ENCODE results near the gene PATJ.
"Not testable (repeated sequence)": the region's sequence is repeated elsewhere in the genome, so short reads cannot be mapped to it uniquely, and the experiment has no call there.

PATJ gene

DNA sequence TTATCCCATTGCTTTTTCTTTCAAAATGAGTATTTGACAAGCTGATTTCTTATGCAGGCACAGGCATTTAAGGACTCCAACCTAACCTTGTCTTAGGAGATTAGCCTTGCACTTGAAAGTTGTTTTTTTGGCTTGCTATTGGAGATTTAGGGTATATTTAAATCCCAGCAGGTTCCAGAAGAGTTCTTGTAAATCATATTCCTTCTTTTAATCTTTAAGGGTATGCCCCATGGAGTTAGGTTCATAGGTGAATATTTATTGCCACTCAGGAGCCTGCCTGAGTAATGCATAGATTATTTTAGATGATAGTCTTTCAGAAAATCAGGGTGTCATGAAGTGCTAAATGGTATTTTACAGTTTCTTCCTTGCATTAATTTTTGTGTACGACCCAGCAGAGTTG is 146.5 kb downstream of the PATJ start:
- DNase-seq (ENCODE audit: low spot score): no peak

DNA sequence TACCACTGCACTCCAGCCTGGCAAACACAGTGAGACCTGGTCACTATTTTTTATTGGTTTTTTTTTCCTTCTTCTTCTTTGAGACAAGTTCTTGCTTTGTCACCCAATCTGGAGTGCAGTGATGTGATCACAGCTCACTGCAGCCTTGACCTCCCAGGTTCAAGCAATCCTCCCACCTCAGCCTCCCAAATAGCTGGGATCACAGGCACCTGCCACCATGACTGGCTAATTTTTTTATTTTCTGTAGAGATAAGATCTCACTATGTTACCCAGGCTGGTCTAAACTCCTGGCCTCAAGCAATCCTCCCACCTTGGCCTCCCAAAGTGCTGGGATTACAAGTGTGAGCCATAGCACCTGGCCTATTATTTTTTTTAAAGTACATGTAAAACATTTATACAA is 148.2 kb downstream of the PATJ start:
- DNase-seq (ENCODE audit: low spot score): not testable (repeated sequence)

DNA sequence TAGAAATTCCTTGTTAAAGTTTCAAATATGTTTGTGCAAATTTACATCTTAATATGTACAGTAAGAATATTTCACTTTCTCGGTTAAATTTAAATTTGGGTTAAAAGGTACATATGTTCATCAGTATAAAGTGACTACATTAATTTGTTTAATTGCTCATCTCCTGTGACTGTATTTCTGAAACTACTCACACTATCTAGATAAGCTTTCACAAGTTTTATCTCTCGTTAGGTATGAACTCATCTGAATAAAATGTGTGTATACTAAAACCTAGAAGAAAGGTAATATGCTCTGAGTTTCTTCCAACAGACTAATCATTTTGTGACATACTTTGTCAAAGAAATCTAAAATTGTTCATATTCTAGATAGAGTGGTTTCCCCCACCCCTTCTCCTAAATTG is 150.7 kb downstream of the PATJ start:
- DNase-seq (ENCODE audit: low spot score): no peak

DNA sequence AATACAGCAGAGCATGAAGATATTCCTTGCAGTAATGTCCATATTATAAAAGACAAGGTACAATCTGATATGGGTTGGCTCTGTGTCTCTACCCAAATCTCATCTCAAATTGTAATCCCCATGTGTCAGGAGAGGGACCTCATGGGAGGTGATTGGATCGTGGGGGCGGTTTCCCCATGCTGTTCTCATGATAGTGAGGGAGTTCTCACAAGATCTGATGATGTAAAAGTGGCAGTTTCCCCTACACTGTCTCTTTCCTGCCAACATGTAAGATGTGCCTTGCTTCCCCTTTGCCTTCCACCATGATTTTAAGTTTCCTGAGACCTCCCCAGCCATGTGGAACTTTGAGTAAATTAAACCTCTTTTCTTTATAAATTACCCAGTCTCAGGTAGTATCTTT is 152.0 kb downstream of the PATJ start:
- DNase-seq (ENCODE audit: low spot score): not testable (repeated sequence)

DNA sequence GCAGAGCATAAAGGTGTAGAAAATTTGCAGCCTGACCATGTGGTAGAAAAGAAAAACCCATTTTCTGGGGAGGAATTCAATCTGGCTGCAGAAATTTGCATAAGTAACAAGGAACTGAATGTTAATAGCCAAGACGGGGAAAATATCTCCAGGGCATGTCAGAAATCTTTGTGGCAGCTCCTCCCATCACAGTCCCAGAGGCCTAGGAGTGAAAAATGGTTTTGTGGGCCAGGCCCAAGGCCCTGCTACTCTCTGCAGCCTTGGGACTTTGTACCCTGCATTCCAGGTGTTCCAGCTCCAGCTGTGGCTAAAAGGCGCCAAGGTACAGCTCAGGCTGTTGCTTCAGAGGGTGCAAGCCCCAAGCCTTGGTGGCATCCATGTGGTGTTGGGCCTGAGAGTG is 152.9 kb downstream of the PATJ start:
- no peak for DNase-seq (ENCODE audit: low spot score)

DNA sequence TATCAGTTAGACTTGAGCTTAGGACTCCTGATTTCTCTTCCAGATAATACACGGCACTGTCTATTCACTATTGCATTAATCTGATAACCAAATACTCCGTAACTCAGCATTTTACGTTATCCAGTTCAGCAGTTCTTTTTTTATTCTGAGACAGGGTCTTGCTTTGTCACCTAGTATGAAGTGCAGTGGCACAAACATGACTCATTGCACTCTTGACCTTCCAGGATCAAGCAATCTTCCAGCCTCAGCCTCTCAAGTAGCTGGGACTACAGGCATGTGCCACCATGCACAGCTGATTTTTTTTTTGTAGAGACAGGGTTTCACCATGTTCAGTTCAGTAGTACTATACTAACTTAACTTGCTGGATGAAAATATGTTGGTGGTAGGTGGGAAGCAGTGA is 156.4 kb downstream of the PATJ start:
- no peak for DNase-seq (ENCODE audit: low spot score)

DNA sequence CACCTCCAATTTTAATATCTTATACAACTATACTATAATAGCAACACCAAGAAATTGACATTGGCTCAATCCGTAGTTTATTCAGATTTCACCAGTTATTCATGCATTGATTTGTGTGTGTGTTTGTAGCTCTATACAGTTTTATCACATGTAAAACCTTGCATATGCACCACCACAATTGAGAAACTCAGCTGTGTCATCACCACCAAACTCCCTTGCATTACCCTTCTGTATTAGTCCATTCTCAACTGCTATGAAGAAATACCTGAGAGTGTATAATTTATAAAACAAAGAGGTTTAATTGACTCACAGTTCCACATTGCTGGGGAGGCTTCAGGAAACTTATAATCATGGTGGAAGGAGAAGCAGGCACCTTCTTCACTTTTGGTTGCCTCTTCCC is 162.1 kb downstream of the PATJ start:
- no peak for DNase-seq (ENCODE audit: low spot score)

DNA sequence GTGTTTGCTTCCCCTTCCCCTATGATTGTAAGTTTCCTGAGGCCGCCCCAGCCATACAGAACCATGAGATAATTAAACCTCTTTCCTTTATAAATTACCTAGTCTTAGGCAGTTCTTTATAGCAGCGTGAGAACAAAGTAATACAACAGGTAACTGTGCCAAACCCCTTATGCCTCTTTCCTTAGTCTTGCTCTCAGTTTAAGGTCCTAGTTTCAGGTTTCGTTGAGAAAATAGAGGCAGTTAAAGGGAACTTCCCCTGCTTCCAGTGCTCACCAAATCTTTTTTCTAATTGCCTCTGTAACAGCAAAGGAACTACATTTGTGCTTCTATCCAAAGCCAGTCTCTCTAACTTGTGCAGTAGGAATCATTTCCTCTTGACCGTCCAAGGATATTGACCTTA is 164.8 kb downstream of the PATJ start:
- DNase-seq (ENCODE audit: low spot score): no peak

DNA sequence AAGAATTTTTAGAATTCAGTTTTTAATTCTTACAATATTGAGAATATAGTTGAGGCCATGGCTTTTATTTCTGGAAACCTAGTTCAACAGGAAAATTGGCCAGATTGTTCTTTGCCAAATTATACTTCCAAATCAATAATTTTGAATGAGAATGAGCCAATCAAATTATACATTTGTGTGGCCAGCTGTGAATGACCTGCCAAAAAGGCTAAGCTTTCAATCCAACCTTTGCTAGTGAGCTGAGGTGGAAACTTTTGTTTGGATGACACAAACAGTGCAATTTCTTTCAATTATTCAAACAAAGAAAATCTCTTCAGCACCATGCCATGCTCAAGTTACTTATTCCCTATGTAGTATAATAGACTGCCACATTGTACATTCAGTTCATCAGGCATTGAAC is 167.8 kb downstream of the PATJ start:
- no peak for DNase-seq (ENCODE audit: low spot score)

DNA sequence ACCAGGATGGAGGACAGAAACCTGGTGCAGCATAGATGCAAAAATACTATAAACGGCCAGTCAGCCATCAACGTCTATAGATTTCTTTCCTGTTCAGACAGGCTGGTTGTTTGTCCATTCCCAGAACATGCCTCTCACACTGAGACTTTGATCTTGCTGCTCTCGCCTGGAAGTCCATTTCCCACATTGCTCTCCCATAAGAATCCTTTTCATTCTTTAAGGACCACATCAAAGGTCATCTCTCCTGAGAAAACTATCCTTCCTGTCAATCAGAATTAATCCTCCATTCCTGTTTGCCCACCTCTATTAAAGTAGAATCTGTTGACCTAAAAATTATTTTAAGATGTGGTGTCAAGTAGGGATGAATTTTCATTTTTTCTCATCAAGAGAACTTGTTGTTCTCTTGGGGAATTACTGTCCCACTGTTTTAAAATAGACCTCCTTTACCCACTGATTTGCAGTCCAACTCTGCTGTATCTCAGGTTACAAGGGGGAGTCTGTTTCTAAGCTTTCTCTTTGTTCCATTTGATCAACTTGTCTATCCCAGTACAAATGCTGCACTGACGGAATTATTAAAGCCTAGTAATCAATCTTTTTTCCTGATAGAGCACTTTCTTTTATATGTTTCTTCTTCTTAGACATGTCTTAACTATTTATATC is 172.7 kb downstream of the PATJ start:
- no peak for DNase-seq (ENCODE audit: low spot score)

DNA sequence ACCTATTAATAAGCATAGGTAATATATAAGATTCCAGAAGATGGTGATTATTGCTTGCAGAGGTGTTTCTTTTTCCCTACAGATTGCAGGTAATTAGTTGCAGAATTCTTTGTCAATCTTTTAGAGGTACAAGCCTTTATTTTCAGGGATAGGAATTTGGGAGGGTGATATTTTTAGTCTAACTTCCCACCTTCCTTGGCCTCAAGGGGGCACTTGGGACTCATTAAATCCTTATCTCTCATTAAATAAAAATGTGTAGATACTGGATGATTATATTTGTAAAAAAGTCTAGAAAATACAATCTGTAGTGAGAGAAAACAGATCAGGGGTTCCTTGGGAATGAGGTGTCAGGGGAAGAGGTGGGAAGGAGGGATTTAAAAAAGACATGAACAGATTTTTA is 179.2 kb downstream of the PATJ start:
- DNase-seq (ENCODE audit: low spot score): no peak

DNA sequence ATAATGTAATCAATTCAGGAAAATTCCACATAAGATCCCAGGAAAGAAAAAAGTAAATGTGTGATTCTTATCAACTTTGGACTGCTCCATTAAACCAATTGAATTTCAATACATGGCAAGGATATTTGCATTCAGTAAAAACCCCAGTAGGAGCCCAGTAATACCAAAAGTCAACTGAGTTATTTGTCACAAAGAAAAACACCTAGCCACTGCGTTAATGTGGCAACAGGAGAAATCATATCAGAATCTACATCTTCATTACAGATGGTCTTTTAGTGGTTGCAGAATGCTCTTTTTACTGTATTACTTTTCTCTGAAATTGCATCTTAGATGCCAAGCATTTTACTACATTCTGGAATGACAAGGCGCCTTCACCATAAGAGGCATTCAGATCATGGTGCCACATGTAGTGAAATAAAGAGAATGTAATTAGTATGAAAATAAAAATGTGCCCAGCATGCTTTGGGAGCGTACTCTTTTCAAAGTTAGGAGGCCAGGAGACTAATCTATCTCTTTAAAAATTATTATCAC is 180.7 kb downstream of the PATJ start:
- no peak for DNase-seq (ENCODE audit: low spot score)

DNA sequence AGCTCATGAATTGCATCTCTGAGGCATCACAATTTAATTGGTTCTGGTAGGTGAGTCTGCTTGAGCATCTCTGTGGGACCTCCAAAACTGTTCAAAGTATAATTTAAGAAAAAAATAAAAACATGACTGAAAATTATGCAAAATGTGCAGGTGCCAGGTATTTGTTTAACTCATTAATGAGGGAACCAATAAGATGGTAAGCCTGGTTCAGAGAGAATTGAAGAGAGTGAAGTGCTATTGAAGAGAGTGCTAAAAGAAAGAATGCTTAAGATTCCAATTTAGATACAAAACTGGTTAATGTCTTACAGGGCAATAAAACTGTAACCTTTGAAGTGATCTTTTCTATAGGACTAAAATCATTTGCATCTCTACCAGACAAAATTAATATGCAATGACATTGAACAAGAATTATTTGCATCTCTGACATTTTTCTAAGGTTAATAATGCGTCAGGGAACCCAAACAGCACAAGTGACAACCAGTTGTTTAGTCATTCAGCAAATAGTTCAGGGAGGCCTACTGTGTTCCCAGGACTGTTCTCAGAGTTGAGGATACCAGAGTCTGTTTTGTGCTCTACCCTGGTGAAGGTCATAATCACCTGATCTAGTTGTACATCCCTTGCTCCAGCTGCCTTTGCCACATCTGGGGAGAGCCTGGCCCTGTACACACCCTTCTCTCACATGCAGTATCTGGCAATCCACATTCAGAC is 183.5 kb downstream of the PATJ start:
- DNase-seq (ENCODE audit: low spot score): no peak

DNA sequence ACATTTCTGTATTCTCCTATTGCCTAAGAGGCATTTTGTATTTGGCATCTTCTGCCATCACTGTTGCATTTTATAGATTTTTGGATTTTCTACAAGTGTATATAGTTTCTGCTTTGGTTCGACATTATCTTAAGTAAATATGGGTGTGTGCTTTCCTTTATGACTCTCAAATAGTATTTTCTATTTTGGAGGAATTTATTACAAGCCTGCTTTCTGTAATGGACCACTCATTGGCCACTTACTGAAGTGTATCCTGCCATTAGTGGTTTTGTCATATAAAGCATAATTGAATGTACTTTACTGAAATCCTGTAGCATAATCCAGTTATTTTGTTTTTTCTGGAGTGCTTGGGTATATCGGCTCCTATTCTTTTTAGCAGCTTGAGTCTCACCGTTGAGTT is 184.3 kb downstream of the PATJ start:
- DNase-seq (ENCODE audit: low spot score): no peak

DNA sequence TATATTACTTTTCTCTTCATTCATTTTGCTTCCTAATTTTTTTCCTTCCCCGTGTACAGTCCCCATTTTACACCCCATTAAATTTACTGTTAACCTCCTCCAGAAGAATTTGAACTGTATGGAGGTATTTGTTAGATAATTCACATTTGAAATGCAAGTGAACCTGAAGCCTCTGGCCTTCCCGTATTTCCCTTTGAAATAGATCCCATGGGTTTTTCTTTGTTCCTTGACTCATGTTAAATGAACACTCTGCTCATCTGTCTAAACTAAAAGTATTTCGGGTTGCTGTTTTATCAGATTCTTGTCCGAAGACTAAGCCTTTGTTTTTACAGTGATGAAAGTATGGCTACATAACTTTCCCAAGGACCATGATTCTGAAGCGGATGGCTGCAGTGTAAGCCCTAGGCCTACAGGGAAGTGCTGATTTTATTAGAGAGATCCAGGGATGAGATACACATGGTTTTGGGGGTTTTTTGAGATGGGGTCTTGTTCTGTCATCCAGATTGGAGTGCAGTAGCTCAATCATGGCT is 187.9 kb downstream of the PATJ start:
- DNase-seq (ENCODE audit: low spot score): no peak

DNA sequence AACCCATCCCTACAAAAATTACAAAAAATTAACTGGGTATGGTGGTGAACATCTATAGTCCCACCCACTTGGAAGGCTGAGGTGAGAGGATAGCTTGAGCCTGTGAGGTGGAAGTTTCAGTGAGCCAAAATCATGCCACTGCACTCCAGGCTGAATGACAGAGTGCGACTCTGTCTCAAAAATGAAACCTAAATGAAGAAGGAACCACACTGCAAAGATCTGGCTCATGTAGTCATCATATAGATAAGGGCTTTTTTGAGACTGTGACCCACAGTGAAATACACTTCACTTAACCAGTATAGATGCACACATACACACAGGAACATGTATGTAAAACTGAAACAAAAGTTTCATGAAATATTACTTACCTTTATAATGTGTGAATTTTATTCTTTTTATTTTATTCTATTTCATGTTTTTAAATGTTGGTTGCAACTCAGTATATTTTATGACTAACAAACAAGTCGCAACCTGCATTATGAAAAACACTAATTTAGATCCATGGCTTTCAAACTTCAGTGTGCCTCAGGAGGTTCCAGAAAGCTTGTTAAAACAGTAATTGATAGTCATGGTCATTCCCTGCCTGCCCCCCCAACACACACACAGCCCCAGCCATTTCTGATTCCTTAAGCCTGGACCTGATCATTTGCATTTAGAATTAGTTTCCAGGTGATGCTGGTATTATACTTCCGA is 189.5 kb downstream of the PATJ start:
- no peak for DNase-seq (ENCODE audit: low spot score)

DNA sequence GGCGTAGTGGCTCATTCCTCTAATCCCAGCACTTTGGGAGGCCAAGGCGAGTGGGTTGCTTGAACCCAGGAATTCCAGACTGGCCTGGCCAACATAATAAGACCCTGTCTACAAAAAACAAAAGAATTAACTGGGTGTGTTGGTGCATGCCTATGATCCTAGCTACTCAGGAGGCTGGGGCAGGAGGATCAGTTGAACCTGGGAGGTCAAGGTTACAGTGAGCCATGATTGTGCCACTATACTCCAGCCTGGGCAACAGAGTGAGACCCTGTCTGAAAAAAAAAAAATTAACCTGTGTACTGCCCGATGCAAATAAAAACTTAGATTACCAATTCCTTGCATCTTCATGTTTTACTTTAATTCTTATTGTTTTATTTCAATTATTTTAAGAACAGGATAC is 193.2 kb downstream of the PATJ start:
- DNase-seq (ENCODE audit: low spot score): no peak

DNA sequence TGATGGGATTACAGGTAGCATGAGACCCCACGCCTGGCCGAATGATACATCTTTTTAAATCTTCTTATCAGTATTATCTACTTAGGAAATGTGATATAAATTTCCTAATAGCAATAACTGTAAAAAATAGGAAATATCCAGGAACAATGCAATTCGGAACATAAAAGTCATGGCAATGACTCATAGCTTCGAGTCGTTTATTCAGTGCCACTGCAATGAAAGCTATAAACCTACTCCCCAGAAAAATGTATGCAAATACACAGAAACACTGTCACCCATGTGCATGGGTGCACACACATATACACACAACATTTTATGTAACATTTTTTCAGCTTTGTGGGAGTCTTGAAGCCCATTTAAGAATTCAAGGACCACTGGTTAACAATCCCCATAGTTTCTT is 194.6 kb downstream of the PATJ start:
- no peak for DNase-seq (ENCODE audit: low spot score)

DNA sequence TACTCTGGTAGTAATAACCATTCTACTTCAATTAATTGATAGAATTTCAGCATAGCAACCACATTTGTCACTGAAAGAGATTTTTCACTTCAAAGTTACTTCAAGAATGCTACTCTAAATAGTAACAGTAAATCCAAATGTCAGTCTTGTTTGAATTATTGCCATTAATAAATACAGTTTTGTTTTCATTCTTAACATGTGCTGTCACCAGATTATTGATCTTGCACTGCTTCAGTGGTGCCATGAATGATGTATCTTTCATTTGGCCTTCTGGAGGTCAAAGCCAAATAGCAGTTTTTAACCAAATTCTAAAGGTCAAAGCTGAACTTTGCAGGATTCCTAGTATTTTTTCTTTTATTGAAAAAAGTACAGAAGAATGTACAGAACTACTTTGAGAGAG is 199.5 kb downstream of the PATJ start:
- DNase-seq (ENCODE audit: low spot score): no peak

DNA sequence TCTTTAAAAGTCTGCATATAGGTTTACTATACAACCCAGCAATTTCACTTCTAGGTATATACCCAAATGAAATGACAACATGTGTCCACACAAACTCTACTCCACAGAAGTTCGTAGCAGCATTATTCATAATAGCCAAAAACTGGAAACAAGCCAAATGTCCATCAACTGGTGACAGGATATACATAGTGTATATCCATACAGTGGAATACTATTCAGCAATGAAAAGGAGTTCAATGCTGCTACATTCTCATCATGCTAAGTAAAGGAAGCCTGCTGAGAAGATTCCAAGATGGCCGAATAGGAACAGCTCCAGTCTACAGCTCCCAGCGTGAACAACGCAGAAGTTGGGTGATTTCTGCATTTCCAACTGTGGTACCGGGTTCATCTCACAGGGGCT is 200.6 kb downstream of the PATJ start:
- no peak for DNase-seq (ENCODE audit: low spot score)

DNA sequence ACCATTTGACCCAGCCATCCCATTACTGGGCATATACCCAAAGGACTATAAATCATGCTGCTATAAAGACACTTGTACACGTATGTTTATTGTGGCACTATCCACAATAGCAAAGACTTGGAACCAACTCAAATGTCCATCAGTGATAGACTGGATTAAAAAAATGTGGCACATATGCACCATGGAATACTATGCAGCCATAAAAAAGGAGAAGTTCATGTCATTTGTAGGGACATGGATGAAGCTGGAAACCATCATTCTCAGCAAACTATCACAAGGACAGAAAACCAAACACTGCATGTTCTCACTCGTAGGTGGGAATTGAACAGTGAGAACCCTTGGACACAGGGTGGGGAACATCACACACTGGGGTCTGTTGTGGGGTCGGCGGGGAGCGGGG is 206.4 kb downstream of the PATJ start:
- DNase-seq (ENCODE audit: low spot score): not testable (repeated sequence)

DNA sequence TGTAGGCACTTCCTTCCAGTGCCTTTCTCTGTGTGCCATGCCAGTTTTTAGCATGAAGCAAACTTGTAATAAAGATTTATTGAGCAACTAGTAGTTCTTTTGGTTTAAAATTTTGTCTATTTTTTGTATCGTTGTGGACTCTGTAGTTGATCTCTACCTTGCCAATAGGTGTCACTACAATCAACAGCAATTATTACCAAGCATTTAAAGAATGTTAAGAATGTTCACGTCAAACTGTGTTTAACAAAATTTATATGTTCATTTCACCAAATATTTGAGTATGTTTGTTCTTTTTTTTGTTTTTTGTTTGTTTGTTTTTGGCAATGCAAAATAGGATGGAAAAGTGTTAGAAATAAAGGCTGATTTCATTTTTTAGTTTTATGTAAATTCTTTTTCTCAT is 208.1 kb downstream of the PATJ start:
- DNase-seq (ENCODE audit: low spot score): no peak
